Neural cell (in vitro differentiated cells): Measurements from ENCODE around the gene WDR44. TPM values are rescaled to one million over a fixed set of nuclear protein-coding genes. Genes with fewer than 3 reads are reported as not detected.

ENCODE experiments used
- H2AFZ ChIP-seq: fragments of 200-600, 300-800 bp; sonication (generic), shearing (Covaris generic); 2 replicates; pipeline ENCODE4 v1.6.0; 2014; ENCODE audit warnings: low read depth, mild to moderate bottlenecking, antibody characterized with exemption, low read length, moderate library complexity
- H3F3A ChIP-seq: fragments of 200-600 bp; shearing (Covaris generic); 2 replicates; pipeline ENCODE4 v1.6.1; 2016; ENCODE audit warnings: mild to moderate bottlenecking, moderate library complexity, mixed read lengths, antibody characterized with exemption, low read length; ENCODE audit not compliant: insufficient read depth, poor library complexity, severe bottlenecking
- H3K27ac ChIP-seq: fragments of 200-600, 300-800 bp; sonication (generic), shearing (Covaris generic); 2 replicates; pipeline ENCODE4 v1.5.1; 2014; ENCODE audit warnings: mild to moderate bottlenecking, low read length, moderate library complexity
- H3K27me3 ChIP-seq: fragments of 300-800, 200-600 bp; sonication (generic), shearing (Covaris generic); 2 replicates; pipeline ENCODE4 v1.6.0; 2014; ENCODE audit warnings: mild to moderate bottlenecking, low read depth, low read length, moderate library complexity; ENCODE audit not compliant: insufficient read depth
- H3K36me3 ChIP-seq: fragments of 300-800, 200-600 bp; sonication (generic), shearing (Covaris generic); 2 replicates; pipeline ENCODE4 v1.5.1; 2014; ENCODE audit warnings: mild to moderate bottlenecking, antibody characterized with exemption, low read length, moderate library complexity; ENCODE audit not compliant: insufficient read depth
- H3K4me2 ChIP-seq: fragments of 300-800, 200-600 bp; sonication (generic), shearing (Covaris generic); 2 replicates; pipeline ENCODE4 v1.6.0; 2014; ENCODE audit warnings: mild to moderate bottlenecking, low read length
- H3K4me3 ChIP-seq: fragments of 300-800, 200-600 bp; sonication (generic), shearing (Covaris generic); 2 replicates; pipeline ENCODE4 v1.5.1; 2014; ENCODE audit warnings: mild to moderate bottlenecking, low read length, moderate library complexity
- H3K79me2 ChIP-seq: fragments of 200-600 bp; shearing (Covaris generic); replicated peaks from 2 replicates; pipeline ENCODE4 v1.6.0; 2014; ENCODE audit warnings: mild to moderate bottlenecking, low read length, moderate library complexity; ENCODE audit not compliant: insufficient read depth
- H3K9ac ChIP-seq: fragments of 300-800, 200-600 bp; sonication (generic), shearing (Covaris generic); 2 replicates; pipeline ENCODE4 v1.6.1; 2016; ENCODE audit warnings: mild to moderate bottlenecking, low read length, mixed read lengths
- H3K9me2 ChIP-seq: fragments of 200-600 bp; shearing (Covaris generic); 2 replicates; pipeline ENCODE4 v1.6.1; 2016; ENCODE audit warnings: mild to moderate bottlenecking, low read length, mixed read lengths; ENCODE audit not compliant: insufficient read depth
- H3K9me3 ChIP-seq: fragments of 200-600, 300-800 bp; sonication (generic), shearing (Covaris generic); 2 replicates; pipeline ENCODE4 v1.6.1; 2016; ENCODE audit warnings: mild to moderate bottlenecking, mixed run types, low read length, moderate library complexity, mixed read lengths
- H4K20me1 ChIP-seq: fragments of 200-600 bp; shearing (Covaris generic); 2 replicates; pipeline ENCODE4 v1.6.1; 2016; ENCODE audit warnings: mild to moderate bottlenecking, mixed run types; ENCODE audit not compliant: insufficient read depth
- EP300 ChIP-seq: fragments of 450-650 bp; conservative IDR thresholded peaks from 2 replicates; pipeline ENCODE4 v1.6.1; 2014; ENCODE audit warnings: antibody characterized with exemption, mild to moderate bottlenecking, moderate library complexity; ENCODE audit not compliant: poor library complexity, severe bottlenecking
- EZH2 ChIP-seq: fragments of 200-600, 300-800 bp; shearing (Covaris generic), sonication (generic); IDR thresholded peaks from 2 replicates; pipeline ENCODE4 v1.6.1; 2014; ENCODE audit warnings: antibody characterized with exemption, low read length, borderline replicate concordance, mild to moderate bottlenecking; ENCODE audit not compliant: insufficient read depth, poor library complexity, severe bottlenecking
- MXI1 ChIP-seq: fragments of 450-650 bp; conservative IDR thresholded peaks from 2 replicates; pipeline ENCODE4 v1.6.1; 2014; ENCODE audit warnings: antibody characterized with exemption, mild to moderate bottlenecking; ENCODE audit not compliant: poor library complexity, severe bottlenecking
- POLR2AphosphoS5 ChIP-seq: IDR thresholded peaks from 2 replicates; pipeline ENCODE4 v1.6.1; 2012
- RAD21 ChIP-seq: fragments of 450-650 bp; conservative IDR thresholded peaks from 2 replicates; pipeline ENCODE4 v1.6.1; 2014; ENCODE audit warnings: antibody characterized with exemption, mild to moderate bottlenecking, moderate library complexity
- SMC3 ChIP-seq: fragments of 450-650 bp; conservative IDR thresholded peaks from 2 replicates; pipeline ENCODE4 v1.6.1; 2014; ENCODE audit warnings: antibody characterized with exemption, mild to moderate bottlenecking, moderate library complexity; ENCODE audit not compliant: poor library complexity
- TAF1 ChIP-seq: IDR thresholded peaks from 2 replicates; pipeline ENCODE4 v1.6.1; 2012; ENCODE audit warnings: low read depth
- polyA plus RNA-seq: library from polyadenylated mRNA; depleted of rRNA; stranded (reverse); fragments of >200 nt; gene quantifications from 2 replicates; pipeline ENCODE4 v1.2.3, GENCODE V29; 2014
- TF ChIP-seq, protein P1 (sequence below): fragments of 450-650 bp; IDR thresholded peaks from 2 replicates; pipeline ENCODE4 v1.5.1; 2014; ENCODE audit warnings: antibody characterized with exemption, mild to moderate bottlenecking, moderate library complexity; ENCODE audit not compliant: poor library complexity, severe bottlenecking
- TF ChIP-seq, protein P2 (sequence below): IDR thresholded peaks from 2 replicates; pipeline ENCODE4 v1.6.1; 2012; ENCODE audit warnings: borderline replicate concordance

WDR44 gene
- polyA plus RNA-seq, 1 donor from 2014 or later = 19.3 TPM

DNA sequence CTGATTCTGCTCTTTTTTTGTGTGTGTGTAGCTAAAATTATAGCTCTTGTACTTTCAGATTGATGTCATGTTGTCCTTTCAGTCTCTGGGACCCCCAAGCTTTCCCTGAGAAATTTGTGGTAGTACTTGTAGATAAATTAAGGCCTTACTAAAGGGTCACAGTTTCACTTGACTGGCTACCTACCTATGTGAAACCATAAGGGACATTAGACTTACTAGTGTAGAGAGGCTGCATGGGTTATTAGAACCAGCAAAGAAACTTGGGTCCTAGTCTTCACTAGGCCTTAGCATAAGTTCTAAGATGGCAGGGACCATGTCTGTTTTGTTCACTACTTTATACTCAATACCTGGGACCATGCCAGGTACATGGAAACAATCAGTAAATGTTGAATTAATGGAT is 21.4 kb downstream of the WDR44 start:
- Histone ChIP-seq H3K4me3 (no peak overlapping the region), H3K27me3 (no peaks in the 10 kb centered on the region), H3F3A (no peaks in the 10 kb centered on the region), H3K27ac (no peak overlapping the region), H3K4me2 (no peak overlapping the region), H4K20me1 (no peaks in the 10 kb centered on the region), H3K9me3 (no peaks in the 10 kb centered on the region), H3K9me2 (no peaks in the 10 kb centered on the region), H3K79me2 (no peaks in the 10 kb centered on the region), H2AFZ (no peak overlapping the region), H3K9ac (no peak overlapping the region), H3K36me3 (no peaks in the 10 kb centered on the region)
- TF ChIP-seq, protein P1, sequence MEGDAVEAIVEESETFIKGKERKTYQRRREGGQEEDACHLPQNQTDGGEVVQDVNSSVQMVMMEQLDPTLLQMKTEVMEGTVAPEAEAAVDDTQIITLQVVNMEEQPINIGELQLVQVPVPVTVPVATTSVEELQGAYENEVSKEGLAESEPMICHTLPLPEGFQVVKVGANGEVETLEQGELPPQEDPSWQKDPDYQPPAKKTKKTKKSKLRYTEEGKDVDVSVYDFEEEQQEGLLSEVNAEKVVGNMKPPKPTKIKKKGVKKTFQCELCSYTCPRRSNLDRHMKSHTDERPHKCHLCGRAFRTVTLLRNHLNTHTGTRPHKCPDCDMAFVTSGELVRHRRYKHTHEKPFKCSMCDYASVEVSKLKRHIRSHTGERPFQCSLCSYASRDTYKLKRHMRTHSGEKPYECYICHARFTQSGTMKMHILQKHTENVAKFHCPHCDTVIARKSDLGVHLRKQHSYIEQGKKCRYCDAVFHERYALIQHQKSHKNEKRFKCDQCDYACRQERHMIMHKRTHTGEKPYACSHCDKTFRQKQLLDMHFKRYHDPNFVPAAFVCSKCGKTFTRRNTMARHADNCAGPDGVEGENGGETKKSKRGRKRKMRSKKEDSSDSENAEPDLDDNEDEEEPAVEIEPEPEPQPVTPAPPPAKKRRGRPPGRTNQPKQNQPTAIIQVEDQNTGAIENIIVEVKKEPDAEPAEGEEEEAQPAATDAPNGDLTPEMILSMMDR = no peak
- no peak for TF ChIP-seq RAD21
- TF ChIP-seq EZH2 = no peak
- TF ChIP-seq EP300 = no peak
- TF ChIP-seq TAF1 = no peak
- TF ChIP-seq, protein P2, sequence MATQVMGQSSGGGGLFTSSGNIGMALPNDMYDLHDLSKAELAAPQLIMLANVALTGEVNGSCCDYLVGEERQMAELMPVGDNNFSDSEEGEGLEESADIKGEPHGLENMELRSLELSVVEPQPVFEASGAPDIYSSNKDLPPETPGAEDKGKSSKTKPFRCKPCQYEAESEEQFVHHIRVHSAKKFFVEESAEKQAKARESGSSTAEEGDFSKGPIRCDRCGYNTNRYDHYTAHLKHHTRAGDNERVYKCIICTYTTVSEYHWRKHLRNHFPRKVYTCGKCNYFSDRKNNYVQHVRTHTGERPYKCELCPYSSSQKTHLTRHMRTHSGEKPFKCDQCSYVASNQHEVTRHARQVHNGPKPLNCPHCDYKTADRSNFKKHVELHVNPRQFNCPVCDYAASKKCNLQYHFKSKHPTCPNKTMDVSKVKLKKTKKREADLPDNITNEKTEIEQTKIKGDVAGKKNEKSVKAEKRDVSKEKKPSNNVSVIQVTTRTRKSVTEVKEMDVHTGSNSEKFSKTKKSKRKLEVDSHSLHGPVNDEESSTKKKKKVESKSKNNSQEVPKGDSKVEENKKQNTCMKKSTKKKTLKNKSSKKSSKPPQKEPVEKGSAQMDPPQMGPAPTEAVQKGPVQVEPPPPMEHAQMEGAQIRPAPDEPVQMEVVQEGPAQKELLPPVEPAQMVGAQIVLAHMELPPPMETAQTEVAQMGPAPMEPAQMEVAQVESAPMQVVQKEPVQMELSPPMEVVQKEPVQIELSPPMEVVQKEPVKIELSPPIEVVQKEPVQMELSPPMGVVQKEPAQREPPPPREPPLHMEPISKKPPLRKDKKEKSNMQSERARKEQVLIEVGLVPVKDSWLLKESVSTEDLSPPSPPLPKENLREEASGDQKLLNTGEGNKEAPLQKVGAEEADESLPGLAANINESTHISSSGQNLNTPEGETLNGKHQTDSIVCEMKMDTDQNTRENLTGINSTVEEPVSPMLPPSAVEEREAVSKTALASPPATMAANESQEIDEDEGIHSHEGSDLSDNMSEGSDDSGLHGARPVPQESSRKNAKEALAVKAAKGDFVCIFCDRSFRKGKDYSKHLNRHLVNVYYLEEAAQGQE = no peak
- no peak for TF ChIP-seq SMC3
- TF ChIP-seq POLR2AphosphoS5 = no peak
- no peak for TF ChIP-seq MXI1

DNA sequence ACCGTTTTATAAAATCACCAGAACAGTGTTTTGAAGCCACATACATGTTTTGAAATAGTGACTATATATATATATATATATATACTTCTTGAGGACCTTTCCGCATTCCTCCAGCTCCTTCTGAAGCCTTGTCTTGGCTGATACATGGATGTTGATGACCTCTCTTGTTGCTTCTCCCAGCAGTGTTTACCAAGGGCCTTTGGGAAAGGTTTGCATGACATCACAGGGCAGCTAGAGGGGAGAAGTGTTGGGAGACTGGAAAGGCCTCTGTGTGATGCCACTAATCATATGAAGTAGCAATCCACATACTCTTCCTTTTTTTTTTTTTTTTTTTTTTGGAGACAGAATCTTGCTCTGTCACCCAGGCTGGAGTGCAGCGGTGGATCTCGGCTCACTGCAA is 22.5 kb downstream of the WDR44 start:
- Histone ChIP-seq H3K36me3 (no peaks in the 10 kb centered on the region), H3K79me2 (no peaks in the 10 kb centered on the region), H3K4me2 (no peak overlapping the region), H3K9me3 (no peaks in the 10 kb centered on the region), H3K27me3 (no peaks in the 10 kb centered on the region), H3K9ac (no peak overlapping the region), H3K4me3 (no peak overlapping the region), H3K27ac (no peak overlapping the region), H2AFZ (no peak overlapping the region), H3F3A (no peaks in the 10 kb centered on the region), H4K20me1 (no peaks in the 10 kb centered on the region), H3K9me2 (no peaks in the 10 kb centered on the region)
- TF ChIP-seq EP300 (no peak), TAF1 (no peak), SMC3 (no peak), MXI1 (no peak), POLR2AphosphoS5 (no peak), EZH2 (no peak)
- TF ChIP-seq, protein P1 = no peak
- TF ChIP-seq, protein P2 = no peak
